ENCODE data around the gene NXPH2.

NXPH2 gene

DNA sequence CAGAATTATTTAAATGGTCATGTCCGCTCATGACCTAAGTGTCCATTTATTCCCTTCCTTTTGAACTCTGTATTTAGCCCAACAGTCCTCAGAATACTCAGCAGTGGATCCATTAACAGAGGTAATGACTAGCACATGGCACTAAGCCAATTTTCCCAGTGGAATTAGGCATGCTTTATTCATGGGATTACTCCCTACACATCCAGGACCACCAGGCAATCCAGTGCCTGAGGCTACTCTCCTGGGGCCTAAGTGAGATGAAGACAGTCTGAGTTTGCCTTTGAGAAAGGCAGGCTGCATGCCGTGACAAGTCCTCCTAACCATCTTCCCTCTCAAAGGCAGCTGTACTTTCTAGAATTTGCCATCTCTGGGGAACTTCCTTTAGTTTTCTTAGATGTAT is 150.0 kb downstream of the NXPH2 start:
- DNase-seq: no peak

DNA sequence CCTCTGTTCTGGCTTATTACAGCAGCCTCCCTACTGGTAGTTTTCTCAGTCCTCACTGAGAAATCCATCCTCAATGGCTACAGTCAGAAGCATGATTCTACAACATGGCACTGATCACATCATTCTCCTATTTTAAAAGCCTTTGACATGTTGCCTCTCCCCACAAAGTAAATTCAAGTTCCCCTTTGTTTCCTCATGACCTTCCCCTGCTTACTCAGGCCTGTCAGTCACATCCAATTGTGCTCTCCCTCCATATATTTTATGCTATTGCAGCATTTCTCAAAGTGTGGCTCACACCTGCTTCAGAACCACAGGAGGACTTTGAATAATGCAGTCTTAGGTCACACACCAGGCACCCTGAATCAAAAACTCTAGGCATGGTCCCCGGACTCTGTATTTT is 154.0 kb downstream of the NXPH2 start:
- DNase-seq: no peak

DNA sequence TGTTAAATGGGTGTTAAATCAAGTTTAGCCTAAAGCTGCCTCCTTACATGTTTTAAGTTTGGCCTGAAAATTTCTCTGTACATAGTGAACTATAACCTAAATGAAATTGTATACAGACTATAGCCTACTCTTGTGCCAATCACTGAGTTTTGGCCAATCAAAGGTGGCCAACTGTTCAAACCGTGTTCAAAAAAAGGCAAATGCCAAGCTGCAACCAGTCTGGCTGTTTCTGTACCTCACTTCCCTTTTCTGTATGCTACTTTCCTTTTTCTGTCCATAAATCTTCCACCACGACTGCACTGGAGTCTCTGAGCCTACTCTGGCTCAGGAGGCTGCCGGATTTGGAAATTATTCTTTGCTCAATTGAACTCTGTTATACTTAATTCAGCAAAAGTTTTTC is 157.6 kb downstream of the NXPH2 start:
- DNase-seq: no peak

DNA sequence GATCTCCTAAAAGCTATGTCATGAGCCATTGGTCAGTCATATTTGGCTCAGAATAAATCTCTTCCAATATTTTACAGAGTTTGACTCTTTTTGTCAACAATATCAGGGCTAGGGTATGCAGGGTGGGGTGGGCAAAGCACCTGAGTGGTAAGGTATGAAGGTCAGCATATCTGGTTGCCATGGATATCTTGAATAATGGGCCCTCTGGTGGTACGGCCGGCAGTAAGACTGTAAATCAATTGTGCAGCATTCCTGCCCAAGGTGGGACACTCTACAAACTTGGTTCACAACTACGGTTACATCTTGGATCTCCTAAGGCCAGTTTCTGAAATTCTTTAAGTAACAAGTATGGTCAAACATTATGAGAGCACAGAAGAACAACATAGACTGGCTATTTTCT is 159.1 kb downstream of the NXPH2 start:
- no peak for DNase-seq

DNA sequence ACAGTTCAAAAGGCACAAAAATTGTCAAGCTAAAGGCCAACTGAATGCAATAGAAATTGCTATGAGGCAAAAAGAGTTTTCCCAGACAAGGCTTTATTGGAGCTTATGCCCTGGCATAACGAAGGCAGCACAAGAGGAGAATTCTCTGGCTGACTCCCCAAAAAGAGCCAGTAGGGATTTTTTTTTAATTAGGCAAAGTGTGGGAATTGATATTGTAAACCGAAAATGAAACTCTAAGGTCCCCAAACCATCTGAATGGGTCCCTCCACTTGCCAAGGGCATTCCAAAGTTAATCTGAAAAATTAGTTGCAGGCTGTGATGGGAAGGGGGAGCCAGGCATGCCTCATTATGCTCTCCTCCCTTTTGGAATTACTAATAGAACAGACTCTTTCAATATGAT is 159.8 kb downstream of the NXPH2 start:
- no peak for DNase-seq
